NCI-H446 treated with DMSO at 0.1 percent for 48 hours (cell line): ENCODE measurements around the gene GAST.

Experiments
- DNase-seq: peaks from one replicate; lab custom pipeline; 2025; lab: John Stamatoyannopoulos, UW

GAST gene

DNA sequence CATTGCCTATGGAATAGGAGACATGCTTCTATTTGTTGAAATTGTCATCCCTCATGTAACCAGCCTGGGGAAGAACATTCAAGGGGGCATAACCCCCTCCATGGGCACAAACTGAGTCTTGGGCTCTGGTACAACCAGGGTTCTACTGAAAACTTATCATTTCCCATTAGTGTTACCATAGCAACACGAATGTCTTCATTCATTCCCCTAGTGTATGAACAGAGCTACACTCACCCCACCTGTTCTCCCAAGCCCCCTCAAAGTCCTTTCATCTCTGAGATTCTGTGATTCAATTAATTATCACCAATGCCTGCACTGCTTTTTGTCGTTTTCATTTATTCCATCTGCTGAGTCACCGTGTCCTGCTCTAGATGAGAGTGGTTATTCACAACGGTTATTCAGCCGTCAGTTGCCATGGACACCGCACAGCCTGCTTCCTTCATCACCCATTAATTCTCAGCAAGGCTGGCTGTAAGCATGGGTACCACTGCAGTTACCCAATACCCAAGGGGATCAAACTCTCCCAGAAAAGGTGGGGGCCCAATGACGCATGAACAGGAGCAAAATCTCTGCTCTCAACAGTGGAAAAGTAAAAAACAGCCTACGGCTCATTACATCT, 1.6 kb upstream of the GAST start:
- no peak for DNase-seq

GRCh38 chr17:41717408-41718286, 5.5 kb downstream of the GAST start:
- no peak for DNase-seq

- no peak for DNase-seq
Measured at GRCh38 chr17:41718287-41718645, 6.1 kb downstream of the GAST start.

DNA sequence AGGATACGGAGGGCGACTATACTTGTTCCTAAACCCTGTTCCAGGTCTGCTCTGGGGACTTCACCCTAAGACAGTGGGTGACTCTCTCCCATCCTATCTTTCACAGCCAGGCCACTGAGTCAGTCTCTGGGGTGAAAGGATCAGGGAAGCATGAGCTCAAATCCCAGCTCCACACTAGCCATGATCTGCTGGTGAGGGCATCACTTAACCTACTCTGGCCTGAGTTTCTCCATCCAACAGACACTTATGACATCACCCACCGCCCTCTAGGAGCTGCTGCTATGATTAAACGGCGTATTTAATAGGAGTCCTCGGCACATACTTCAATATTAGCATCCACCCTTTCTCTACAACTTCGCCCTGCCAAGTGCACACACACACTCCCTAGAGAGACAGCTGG, 10.1 kb downstream of the GAST start:
- no peak for DNase-seq

GRCh38 chr17:41723801-41724475, 11.8 kb downstream of the GAST start:
- DNase-seq, result no peak

- no peak for DNase-seq
Measured at GRCh38 chr17:41724476-41725050, 12.4 kb downstream of the GAST start.

GRCh38 chr17:41725134-41725533, 13.0 kb downstream of the GAST start:
- no peak for DNase-seq

DNA sequence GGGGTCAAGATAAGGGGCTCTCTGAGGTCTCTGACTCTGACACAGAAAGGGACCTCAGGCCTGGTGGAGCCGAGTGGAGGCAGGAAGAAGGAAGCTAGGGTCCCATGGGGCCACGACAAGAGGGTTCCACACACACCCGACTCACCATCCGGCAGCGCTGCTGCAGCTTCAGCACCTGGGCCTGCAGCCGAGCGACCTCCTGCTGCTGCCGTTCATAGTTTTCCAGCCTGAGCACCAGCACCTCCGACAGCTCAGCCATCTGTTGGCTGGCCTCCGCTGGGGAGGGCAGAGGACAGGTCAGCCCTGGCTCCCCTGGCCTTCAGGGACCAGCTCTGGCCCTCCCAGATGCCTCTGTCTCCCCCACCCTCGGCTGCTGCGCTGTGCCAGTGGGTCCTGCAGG, 15.9 kb downstream of the GAST start:
- no peak for DNase-seq

DNA sequence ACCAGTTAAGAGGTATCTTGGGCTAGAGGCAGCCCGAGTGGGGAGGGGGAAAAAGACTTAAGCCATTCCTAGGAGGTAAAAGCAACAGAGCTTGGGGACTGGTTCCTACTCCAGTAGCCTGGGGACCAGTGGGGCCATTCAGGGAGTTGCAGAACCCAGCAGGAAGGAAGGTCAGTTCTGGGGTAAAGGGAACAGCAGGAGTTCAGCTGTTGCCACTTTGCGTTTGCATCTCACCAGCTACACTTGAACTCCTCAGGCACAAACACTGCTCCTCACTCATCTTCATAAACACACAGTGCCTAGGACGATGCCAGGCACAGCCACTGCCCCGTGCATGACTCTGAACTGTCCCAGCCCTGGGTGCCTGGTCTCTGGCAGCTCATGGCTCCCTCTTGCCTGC, 18.3 kb downstream of the GAST start:
- no peak for DNase-seq

GRCh38 chr17:41731836-41732235, 19.7 kb downstream of the GAST start:
- no peak for DNase-seq

GRCh38 chr17:41733348-41734138, 21.4 kb downstream of the GAST start:
- DNase-seq, result no peak

- DNase-seq, result no peak
Measured at GRCh38 chr17:41734139-41734948, 22.2 kb downstream of the GAST start, which contains the start of gene HAP1. HAP1 (minus strand) TSS chr17:41734643; CDS start chr17:41734634, 9 bp downstream.

DNA sequence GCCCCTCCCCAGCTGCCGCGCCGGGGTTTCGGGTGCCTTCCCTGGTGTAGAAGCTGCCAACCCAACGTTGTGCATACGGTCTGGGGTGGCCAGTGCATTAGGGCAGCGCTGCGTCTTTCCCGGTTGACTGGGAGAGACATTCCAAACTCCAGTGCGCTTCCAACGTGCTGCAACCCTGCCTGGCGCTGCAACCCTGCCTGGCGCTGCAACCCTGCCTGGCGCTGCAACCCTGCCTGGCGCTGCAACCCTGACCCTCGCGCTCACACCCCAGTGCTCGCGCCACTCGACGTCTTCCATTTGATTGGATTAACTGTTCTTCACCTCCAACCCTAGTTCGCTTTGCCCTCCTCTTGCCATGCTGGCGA, 22.8 kb downstream of the GAST start:
- DNase-seq, result no peak

GRCh38 chr17:41735744-41736143, 23.6 kb downstream of the GAST start:
- DNase-seq, result no peak

- no peak for DNase-seq
Measured at GRCh38 chr17:41736983-41737679, 25.0 kb downstream of the GAST start.

- DNase-seq, result no peak
Measured at GRCh38 chr17:41737680-41738023, 25.5 kb downstream of the GAST start.

DNA sequence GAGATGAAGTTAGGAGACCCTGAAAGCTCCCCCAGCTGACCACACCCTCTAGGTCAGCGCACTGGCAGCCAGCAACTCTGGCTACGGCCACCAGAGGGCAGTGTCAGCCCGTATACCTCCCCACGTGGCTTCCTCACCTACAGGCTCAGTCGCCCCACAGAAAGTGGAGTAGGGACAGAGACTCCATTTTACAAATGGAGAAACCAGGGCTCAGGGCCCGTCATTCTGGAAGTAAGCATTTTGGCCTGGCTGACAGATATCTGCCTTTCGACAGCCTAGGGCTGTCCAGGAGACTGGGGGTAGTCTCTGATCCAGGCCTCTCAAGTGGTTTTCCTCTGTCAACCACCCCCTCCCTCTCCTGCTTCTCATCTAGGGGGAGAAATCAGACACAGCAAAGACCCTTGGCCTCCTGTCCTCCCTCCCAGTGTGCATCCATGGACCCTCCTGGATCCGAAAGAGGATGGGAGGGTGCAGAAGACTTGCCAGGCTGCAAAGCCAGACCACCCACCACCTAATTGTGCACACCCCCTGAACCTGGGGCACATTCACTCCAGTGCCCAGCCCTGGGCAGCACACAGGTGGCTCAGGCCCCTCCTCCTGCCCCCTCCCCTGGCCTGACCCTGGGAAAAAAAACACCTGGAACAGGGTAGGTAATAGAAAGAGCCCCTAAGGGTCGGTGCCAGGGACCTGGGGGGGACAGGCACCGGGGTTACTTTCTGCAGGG, 26.1 kb downstream of the GAST start:
- DNase-seq, result peak; percentile 35

DNA sequence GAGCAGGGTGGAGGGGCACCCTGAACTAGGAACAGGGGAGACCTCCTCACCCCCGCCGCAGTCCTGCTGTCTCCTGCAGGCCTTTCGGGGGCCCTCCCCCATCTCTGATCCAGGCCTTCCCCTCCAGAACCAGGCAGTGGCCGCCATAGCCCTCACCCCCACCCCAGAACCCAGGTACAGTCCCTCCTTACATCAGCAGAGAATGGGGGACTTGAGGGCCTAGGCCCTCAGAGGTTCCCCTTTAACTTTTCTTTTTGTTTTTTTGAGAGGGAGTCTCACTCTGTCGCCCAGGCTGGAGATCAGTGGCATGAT, 26.6 kb downstream of the GAST start:
- no peak for DNase-seq

DNA sequence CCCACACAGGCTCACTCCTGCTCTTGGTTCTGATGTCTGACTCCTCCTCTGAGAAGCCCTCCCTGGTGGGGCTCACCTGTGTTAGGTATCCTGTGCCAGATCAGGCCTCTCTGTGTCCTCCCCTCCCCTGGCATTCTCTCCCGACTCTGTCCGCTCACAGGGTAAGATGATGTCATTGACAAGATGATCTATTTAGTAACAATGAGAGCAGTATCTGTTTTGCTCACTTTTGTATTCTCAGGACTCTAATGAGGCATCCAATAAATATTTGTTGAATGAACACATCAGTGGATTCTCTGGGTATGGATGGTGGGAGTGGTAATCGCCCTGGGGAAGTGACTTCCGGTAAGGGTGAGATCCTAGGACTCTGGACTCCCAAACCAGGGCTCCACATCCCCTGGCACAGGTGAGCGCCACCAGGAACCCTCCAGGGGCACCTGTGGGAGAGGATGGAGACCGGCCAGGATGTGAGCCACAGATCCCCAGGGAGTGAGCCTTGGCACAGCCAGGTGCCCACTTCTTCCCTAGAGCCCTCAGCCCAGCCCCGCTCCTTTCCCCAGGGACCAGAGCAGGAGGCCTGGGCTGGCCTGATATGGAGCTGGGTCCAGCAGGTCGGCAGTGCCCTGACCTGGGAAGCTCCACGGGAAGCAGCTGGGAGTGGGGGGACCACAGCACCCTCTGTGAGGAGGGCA, 27.7 kb downstream of the GAST start:
- no peak for DNase-seq
